NCI-H1694 (cell line): Measurements from ENCODE around the gene TENT4A.
"Not testable (repeated sequence)": the region's sequence is repeated elsewhere in the genome, so short reads cannot be mapped to it uniquely, and the experiment has no call there.

Experiments
- DNase-seq: peaks from one replicate; lab custom pipeline; 2025; lab: John Stamatoyannopoulos, UW

TENT4A gene

DNA sequence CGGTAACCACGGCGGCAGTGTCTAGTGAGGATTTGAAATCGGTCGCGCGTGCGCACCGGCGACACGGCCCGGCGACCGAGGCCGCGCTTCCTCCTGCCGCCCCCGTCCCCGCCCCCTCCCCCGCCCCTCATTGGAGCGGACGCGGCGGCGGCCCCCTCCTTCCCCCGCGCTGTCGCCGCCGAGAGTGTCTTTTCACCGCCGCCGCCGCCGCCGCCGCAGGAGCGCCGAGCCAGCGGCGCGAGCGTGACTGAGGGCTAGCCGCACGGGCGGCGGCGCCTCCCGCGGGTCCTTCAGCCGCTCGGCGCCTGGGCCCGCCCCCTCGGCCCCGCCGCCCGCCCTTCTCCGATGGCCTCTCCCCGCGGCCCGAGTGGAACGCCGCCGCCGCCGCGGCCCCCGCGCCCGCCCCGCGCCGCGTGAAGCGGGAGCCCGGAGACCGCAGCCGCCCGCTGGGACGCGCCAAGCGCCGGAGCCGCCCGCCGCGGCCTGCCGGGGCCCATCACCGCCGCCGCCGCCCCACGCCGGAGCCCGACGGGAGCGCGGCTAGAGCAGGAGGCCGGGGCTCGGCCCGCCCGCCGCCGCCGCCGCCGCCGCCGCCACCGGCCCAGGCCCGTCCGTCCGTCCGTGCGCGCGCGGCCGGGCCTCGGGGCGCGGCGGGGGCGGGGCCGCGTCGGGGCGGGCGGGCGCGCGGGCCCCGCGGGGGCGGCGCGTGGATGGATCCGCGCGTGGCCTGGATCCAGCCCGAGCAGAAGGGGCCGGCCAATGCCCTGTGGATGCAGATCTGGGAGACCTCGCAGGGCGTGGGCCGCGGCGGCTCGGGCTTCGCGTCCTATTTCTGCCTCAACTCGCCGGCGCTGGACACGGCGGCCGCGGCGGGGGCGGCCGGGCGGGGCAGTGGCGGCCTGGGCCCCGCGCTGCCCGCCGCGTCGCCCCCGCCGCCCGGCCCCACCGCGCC lies at the start of gene TENT4A:
TSS of gene TENT4A (plus strand) at position 159 of the 952 bp plus-strand sequence. CDS start at position 711, 552 bp downstream.
- DNase-seq, result no peak

- DNase-seq, result no peak
Observed at GRCh38 chr5:6666762-6667161, 46.5 kb upstream of the TENT4A start.

DNA sequence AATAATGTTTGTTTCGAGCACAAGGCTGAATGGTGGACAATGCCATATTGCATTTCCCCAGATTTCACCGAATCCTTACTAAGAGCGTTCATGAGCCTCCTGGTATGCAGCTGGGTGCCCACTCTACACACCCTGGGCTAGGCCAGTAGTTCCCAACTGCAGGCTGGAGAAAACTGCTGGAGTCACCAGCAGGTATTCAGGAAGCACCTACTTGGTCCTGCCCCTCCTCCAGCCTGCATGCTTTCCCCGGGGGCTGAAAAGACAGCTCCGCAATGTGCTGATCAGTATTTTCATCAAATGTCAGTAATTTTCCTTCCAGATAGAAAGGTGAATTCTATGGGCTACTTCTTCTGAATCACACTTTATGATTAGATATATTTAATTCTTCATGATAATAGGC lies 45.6 kb upstream of the TENT4A start:
- DNase-seq, result no peak

- not testable (repeated sequence) for DNase-seq
Observed at GRCh38 chr5:6668717-6669116, 44.5 kb upstream of the TENT4A start.

GRCh38 chr5:6673031-6673430 lies 40.2 kb upstream of the TENT4A start:
- DNase-seq, result no peak

DNA sequence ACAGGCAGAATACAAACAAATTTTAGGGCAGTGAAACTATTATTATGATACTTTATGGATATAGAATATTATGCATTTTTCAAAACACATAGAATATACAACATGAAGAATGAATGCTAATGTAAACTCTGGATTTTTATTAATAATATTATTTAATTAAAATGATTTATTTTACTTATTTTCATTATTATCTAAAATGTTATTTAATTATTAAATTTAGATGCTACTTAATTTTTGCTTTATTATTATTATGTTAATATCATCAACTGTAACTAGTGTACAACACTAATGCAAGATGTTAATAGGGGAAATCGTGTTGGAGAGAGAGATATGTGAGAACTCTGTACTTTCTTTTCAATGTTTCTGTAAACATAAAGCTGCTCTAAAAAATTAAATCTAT lies 39.3 kb upstream of the TENT4A start:
- no peak for DNase-seq

GRCh38 chr5:6674421-6674820 lies 38.8 kb upstream of the TENT4A start:
- no peak for DNase-seq

- no peak for DNase-seq
Observed at GRCh38 chr5:6674886-6675285, 38.3 kb upstream of the TENT4A start.

DNA sequence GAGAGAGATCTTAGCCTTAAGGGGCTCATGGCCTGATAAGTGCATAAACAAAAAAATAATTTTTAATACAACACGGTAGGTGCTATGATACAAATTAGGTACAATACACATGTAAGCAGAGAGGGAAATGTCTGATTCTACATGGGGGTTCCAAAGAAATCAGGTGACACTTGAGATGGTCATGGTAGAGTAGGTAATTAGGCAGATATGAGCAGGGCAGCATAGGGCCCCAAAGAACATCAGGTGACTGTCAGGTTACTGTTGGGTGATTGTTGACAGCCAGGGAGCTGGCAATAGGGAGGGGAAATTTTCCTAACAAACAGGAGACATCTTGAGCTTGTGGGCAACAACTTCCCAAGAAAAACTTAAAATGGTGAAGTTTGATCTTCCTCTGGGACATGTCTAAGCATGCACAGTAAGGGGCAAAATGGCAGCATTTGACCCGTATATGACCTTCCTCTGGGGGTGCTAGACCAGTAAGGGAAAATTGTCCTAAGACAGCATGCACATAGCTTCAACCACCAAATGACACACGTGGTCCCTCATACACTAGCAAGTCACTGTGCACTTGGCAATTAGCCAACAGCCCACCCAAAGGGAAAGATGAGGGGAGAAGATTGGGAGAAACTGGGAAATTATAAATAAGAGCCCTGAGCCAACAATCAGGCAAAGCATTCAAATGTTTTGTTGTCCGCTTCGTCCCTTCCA lies 37.3 kb upstream of the TENT4A start:
- DNase-seq, result no peak

DNA sequence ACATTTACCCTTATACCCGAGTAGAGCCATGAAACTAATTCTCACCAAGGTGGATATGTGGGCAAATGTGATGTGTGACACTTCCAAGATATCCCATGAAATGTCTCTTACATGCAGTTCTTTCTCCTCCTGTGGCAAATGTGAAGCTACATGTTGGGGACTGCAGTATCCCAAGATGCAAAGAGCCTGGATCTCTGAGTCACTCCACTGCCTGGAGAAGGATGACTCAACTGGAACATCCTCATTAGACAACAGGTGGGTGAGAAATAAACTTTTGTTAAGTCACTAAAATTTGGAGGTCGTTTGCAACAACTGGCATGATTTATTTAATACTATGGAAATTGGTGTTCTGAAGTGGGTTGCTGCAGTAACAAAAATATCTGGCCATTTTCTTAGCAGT lies 36.5 kb upstream of the TENT4A start:
- DNase-seq, result no peak

- DNase-seq, result no peak
Observed at GRCh38 chr5:6678385-6678784, 34.8 kb upstream of the TENT4A start.

DNA sequence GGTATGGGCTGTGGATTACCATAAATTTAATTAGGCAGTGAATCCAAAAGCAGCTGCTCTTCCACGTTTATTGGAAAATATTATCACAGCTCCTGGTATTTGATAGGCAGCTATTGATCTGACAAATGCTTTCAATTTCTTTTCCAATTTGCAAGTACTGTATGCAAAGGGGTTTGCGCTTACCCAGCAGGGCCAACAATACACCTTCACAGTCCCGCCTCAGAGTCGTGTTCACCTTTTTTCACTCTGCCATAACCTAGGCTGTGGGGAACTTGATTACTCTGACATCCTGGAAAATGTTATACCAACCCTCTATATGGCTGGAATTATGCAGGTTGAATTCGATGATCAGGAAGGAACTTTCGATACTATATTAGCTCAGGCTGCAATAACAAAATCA lies 32.3 kb upstream of the TENT4A start:
- DNase-seq, result no peak

DNA sequence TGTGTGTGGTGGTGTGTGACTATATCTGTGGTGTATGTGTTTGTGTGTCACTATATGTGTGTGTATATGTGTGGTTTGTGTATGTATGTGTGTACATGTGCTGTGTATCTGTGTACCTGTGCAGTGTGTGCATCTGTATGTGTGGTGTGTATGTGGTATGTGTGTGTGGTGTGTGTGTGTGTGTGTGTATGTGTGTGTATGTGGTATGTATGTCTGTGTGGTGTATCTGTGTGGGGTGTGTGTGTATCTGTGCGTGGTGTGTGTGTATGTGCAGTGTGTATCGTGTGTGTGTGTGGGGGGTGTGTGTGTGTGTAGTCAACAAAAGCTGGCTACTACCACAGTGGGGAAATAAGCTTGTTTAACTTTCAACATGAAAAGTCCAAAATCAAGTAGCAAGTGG lies 31.6 kb upstream of the TENT4A start:
- no peak for DNase-seq

DNA sequence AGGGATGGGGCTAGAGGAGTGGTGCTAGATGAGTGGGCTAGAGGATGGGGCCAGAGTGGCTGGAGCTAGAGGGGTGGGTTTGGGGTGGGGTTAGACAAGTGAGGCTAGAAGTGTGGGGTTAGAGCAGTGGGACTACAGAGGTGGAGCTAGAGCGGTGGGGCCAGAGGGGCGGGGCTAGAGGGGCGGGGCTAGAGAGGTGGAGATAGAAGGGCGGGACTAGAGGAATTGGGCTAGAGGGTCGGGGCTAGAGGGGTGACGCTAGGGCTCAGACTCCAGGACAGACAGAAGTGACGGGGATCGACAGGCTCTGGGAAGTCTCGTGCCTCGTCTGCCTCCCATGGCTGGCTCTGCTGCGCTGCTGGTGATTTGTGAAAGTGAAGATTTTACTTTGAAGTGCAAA lies 31.0 kb upstream of the TENT4A start:
- DNase-seq, result no peak

DNA sequence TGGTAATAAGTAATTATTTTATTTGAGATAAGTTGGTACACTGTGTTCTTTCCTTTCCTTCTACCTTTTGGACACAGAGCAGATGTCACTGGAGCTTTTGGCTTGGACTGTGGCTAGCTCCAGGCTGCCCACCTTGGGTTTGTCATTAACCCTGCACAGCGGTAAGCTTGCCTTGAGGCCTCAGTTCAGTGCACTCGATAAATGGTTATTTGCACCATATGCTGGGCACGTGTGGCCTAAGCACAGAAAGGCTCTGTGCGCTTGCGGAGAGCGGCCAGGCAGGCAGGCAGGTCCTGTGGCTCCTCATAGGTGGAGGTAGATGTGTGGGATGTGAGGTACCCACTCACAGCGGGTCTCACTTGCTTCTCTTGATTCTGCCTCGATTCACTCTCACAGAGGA lies 30.0 kb upstream of the TENT4A start:
- DNase-seq, result no peak

DNA sequence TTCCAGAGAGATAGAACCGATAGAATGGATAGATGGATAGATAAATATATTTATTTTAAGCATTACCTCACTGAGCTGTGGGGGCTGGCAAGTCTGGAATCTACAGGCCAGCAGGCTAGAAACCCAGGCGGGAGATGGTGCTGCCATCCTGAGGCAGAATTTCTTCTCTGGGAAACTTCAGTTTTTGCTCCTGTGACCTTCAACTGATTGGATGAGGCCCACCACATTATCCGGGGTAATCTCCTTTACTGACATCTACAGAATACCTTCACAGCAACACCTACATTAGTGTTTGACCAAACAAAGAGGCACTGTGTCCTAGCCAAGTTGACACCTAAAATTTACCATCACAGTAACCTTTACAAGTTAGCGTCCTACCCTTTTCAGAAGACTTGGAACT lies 29.2 kb upstream of the TENT4A start:
- DNase-seq, result no peak

DNA sequence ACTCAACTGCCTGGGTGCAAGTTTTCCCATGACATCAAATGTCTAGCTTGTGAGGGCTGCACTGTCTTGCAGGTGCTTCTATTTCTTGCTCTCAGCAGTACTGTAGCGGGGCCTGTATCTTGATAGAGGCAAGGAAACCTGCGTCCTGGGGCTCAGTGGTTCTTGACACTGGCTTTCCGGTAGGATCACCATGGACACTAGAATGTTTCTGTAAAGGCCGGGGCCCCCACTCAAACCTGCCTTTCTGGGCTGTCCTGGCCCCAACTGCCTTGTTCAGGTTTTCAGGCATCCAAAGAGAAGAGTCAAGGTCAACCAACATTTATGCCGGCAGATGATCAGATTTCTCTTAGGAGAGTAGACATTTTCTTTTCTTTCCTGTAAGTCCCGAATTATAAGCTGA lies 26.7 kb upstream of the TENT4A start:
- no peak for DNase-seq

GRCh38 chr5:6686915-6687409 lies 26.3 kb upstream of the TENT4A start:
- DNase-seq, result no peak

DNA sequence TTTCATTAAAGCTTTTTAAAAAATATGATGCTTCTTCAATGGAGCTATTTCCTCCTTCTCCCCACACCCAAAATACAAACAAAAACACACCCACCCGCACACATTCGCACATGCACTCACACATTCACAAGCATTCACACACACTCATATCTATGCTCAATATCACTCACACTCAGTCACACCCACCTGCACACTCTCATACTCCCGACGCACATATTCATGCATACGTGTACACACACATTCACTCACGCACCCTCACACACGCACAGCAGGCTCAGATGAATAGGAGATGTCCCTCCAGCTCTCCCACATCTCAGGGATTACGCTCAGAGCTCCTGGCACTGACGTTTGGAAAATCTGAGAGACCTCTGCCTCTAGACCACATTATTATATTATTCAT lies 25.7 kb upstream of the TENT4A start:
- no peak for DNase-seq

DNA sequence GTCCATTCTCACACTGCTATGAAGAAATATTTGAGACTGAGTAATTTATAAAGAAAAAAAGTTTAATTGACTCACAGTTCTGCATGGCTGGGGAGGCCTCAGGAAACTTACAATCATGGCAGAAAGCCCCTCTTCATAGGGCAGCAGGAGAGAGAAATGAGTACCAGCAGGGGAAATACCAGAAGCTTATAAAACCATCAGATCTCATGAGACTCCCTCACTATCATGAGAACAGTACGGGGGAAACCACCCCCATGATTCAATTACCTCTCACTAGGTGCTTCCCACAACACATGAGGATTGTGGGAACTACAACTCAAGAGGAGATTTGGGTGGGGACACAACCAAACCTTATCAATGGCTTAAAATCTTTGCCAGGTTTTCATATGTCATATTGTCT lies 20.3 kb upstream of the TENT4A start:
- DNase-seq, result no peak

GRCh38 chr5:6698696-6699095 lies 14.5 kb upstream of the TENT4A start:
- DNase-seq, result no peak

DNA sequence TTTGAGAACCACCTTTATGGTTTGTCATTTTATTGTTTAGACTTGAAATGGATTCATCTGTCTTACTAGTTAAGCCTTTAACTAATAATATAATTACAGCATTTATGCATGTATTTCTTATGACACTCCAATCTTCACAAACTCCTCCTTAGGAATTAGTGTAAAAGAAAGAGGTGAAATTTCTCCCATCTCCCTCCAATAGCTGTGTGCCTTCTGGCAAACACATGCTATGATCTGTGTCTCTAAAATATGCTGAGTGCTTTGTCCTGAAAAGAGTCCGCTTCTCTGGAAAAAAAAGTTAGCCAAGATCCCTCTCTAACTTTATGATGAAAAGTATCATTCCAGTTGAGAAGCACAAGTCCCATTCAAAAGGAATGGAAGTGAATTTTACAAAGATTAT lies 13.9 kb upstream of the TENT4A start:
- no peak for DNase-seq

DNA sequence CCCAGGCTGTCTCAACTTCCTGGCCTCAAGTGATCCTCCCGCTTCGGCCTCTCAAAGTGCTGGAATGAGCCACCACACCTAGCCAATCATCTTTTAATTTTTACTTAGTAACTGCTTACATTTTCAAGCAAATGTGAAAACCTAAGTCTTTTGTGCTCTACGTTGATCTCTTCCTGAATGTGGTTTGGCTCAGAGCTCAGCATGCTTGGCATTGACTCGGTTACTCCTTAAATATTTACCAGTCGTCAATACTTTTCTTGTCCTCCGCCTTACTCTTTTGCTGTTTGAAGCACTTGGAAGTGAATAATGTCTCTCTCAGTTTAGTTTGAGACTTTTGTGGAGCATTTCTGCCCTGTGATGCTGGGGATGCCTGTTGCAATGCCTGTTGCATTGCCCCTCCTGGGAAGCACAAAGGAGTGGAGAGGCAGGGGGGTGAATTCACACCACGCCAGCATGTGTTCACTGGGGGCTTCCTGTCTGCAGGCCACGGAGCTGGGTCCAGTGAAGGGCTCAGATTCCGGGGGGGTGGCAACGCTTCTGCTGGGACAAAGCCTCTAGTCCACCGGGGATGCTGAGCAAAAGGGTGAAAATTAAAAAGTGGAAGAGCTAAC lies 13.1 kb upstream of the TENT4A start:
- DNase-seq, result no peak
